ENCODE results near the gene MX1.

Gene MX1, protein sequence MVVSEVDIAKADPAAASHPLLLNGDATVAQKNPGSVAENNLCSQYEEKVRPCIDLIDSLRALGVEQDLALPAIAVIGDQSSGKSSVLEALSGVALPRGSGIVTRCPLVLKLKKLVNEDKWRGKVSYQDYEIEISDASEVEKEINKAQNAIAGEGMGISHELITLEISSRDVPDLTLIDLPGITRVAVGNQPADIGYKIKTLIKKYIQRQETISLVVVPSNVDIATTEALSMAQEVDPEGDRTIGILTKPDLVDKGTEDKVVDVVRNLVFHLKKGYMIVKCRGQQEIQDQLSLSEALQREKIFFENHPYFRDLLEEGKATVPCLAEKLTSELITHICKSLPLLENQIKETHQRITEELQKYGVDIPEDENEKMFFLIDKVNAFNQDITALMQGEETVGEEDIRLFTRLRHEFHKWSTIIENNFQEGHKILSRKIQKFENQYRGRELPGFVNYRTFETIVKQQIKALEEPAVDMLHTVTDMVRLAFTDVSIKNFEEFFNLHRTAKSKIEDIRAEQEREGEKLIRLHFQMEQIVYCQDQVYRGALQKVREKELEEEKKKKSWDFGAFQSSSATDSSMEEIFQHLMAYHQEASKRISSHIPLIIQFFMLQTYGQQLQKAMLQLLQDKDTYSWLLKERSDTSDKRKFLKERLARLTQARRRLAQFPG

DNA sequence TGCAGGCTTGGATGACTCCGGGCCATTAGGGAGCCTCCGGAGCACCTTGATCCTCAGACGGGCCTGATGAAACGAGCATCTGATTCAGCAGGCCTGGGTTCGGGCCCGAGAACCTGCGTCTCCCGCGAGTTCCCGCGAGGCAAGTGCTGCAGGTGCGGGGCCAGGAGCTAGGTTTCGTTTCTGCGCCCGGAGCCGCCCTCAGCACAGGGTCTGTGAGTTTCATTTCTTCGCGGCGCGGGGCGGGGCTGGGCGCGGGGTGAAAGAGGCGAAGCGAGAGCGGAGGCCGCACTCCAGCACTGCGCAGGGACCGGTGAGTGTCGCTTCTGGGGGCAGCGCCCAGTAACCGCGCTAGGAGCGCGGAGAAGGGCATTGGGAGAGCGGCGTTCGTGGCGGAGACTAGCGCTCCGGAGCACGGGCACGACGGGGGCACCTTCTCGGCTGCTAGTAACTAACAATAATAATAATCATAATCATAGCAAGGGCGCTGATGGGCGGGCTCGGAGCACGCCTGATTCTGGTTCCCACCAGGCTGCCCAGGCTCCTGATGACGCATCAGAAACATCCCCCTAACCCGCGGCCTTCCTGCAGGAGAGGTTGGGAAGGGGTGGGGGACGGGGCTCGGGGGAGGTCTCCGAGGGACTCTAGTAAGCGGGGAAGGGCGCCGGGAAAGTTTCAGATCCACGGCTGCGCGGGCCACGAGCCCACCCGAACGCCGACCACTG lies at the start of gene MX1:
TSS of gene MX1 (plus strand) at position 286 of the 722 bp plus-strand sequence. CDS start 5,832 bp downstream, outside the sequence.
- DNase-seq (ENCODE audit: low read depth in 4 of 4, low spot score in 1 of 4) = peak; percentile 51 to 74 (median 64)

- DNase-seq (ENCODE audit: low read depth in 4 of 4, low spot score in 1 of 4) = no peak
Observed at GRCh38 chr21:41377715-41378114, 48.3 kb upstream of the MX1 start.

DNA sequence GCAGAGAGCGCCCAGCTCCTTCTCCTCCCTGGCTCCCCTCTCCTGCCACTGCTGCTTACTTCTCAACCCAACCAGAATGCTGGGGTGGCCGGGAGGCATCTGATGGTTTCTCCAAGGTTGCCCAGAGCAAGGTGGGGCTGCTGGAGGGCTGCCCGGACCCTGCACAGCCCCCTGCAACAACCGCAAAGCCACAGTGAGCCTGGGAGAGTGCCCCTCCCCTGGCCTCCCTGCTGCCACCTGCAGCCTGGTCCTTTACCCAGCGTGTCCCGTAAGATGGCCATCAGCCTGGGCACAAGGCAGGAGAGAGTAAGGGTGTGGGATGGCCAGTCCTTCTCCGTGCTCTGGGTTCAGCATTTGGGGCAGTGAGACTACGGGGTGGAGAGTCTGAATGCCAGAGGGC lies 47.2 kb upstream of the MX1 start:
- no peak for DNase-seq (ENCODE audit: low read depth in 4 of 4, low spot score in 1 of 4)

- no peak for DNase-seq (ENCODE audit: low read depth in 4 of 4, low spot score in 1 of 4)
Observed at GRCh38 chr21:41379901-41380300, 46.1 kb upstream of the MX1 start.

GRCh38 chr21:41381731-41382130 lies 44.3 kb upstream of the MX1 start:
- no peak for DNase-seq (ENCODE audit: low read depth in 4 of 4, low spot score in 1 of 4)

GRCh38 chr21:41387042-41387819 lies 38.8 kb upstream of the MX1 start:
- no peak for DNase-seq (ENCODE audit: low read depth in 4 of 4, low spot score in 1 of 4)

- DNase-seq (ENCODE audit: low read depth in 4 of 4, low spot score in 1 of 4) = no peak
Observed at GRCh38 chr21:41387824-41388223, 38.2 kb upstream of the MX1 start.

DNA sequence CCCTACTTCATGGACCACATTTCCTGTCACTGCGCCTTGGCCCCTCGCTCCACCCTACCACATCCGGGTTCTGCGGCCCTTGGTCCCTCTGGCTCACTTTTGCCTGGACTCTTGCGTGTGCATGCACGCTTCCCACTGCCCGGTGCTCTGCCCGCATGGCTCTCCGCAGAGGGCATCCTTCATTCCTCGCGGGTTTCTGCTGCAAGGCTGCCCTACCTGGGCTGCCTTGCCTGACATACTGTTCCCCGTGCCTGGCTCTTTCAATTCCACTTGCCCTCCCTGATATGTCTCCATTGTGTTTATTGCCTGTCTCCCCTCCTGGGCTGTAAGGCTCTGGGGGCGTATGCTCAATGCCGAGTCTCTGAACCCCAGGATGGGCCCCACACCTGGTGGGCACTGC lies 37.8 kb upstream of the MX1 start:
- no peak for DNase-seq (ENCODE audit: low read depth in 4 of 4, low spot score in 1 of 4)

DNA sequence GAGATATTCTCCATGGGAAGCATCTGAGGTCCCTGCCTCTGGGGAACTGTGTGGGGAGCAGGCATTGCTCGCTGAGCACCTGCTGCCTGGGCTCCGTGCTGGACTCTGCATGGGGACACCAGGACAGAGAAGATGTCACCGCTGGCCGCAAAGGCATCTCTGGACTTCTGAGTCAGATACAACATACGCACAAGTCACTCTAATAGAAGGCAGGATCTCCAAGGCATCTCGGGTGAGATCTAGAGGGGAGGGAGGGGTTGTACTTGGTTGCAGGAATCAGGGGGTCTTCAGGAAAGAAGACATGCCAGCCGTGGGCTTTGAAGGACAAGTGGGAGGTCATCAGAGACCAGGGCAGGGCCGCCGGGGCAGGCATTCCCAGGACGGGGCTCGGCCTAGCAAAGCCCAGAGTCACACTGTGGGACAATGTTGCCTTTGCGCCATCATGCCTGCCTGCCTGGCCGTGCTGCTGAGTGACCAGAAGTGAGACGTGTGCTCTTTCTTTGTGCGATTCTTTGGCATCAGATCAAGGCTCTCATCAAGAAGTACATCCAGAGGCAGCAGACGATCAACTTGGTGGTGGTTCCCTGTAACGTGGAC lies 35.9 kb upstream of the MX1 start:
- no peak for DNase-seq (ENCODE audit: low read depth in 4 of 4, low spot score in 1 of 4)

DNA sequence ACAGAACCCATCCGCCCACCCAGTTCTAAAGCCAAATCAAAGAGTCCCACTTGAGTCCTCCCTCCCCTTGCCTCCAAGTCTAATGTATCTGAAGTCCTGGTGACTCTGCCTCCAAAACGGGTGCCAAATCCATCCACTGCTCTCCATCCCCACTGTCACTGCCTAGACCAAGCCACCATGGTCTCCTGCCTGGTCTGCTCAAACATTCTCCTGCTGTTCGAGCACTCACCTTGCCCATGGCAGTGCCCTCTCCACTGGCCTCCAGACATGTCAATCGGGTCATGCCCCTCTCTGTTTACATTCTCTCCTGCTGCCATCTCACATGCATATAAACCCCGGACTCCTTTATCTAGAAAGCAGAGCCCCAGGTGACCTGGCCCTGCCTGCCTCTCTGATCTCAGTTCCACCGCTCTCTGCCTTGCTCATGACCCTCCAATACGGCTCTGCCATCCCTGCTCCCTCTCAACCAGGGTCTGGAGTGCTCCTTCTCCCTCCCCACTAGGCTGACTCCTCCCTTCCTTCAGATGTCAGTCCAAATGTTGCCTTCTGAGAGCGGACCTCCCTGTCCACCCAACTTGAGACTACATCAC lies 32.1 kb upstream of the MX1 start:
- no peak for DNase-seq (ENCODE audit: low read depth in 4 of 4, low spot score in 1 of 4)

DNA sequence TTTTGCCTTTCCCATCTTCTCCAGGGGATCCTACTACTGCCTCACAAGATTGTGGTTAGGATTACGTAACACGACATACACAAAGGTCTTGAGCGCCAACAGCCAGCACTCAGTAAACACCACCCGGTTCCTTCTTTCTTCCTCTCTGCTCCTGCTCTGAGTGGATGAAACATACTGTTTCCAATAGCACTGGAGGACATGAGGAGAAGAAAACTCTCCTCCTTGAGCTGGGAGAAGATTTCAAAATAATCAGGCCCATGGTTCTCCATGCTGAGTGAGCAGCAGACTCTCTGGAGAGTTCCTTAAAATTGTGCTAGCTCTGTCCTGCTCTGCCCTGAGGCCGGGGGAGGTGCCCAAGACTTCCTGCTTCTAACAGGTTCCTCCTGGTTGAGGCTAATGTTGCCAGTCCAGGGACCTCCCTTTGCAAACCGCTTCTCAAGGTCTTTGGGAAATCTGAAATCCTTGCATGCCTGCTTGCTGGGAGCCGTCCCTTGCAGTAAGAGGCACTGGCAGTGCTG lies 29.4 kb upstream of the MX1 start:
- DNase-seq (ENCODE audit: low read depth in 4 of 4, low spot score in 1 of 4) = no peak

DNA sequence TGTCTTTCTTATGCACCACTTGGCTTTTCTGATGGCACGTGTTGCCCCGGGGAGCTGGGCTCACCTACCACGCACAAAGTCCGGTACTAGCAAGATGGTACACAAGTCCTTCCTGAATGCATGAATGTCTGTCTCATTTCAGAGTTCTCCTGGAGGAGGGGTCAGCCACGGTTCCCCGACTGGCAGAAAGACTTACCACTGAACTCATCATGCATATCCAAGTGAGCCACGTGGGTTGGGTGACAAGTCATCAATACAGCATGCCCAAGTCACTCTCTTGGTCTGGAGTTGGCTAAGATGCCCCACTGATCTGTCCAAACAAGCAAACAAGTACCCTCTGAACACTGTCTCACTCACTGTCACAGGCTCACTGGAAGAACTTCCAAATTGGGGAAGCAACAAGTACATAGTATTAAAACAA lies 28.6 kb upstream of the MX1 start:
- no peak for DNase-seq (ENCODE audit: low read depth in 4 of 4, low spot score in 1 of 4)

- no peak for DNase-seq (ENCODE audit: low read depth in 4 of 4, low spot score in 1 of 4)
Observed at GRCh38 chr21:41398251-41398650, 27.8 kb upstream of the MX1 start.

GRCh38 chr21:41398831-41399230 lies 27.2 kb upstream of the MX1 start:
- DNase-seq (ENCODE audit: low read depth in 4 of 4, low spot score in 1 of 4) = no peak

- DNase-seq (ENCODE audit: low read depth in 4 of 4, low spot score in 1 of 4) = no peak
Observed at GRCh38 chr21:41399246-41399800, 26.7 kb upstream of the MX1 start.

- DNase-seq (ENCODE audit: low read depth in 4 of 4, low spot score in 1 of 4) = no peak
Observed at GRCh38 chr21:41402231-41402630, 23.8 kb upstream of the MX1 start.

GRCh38 chr21:41402796-41403195 lies 23.2 kb upstream of the MX1 start:
- no peak for DNase-seq (ENCODE audit: low read depth in 4 of 4, low spot score in 1 of 4)

DNA sequence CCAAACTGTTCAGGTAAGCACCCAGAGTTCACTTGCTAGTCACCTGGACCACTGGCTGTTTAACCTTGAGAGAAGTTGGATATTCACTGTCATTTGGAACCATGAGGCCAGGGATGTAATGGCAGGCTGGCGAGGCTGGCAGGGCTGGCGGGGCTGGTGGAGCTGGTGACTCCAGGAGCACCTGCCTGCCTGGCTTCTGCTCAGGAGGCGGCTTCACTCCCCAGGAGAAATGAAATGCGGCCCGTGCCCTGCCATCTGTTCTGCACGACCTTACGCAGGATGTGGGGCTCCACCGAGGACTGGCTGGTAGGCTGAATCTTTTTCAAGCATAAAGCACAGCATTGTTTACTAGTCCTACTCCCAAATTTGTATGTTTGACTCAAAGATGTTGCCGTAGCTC lies 22.7 kb upstream of the MX1 start:
- DNase-seq (ENCODE audit: low read depth in 4 of 4, low spot score in 1 of 4) = no peak

GRCh38 chr21:41403966-41404365 lies 22.1 kb upstream of the MX1 start:
- no peak for DNase-seq (ENCODE audit: low read depth in 4 of 4, low spot score in 1 of 4)

- DNase-seq (ENCODE audit: low read depth in 4 of 4, low spot score in 1 of 4) = no peak
Observed at GRCh38 chr21:41405321-41405720, 20.7 kb upstream of the MX1 start.
